H1 (cell line): ENCODE measurements around the gene NLRC5.

Experiments used
- SP4 ChIP-seq: IDR thresholded peaks from 2 replicates; pipeline ENCODE4 v1.6.1; 2012; ENCODE audit warnings: low read length, inconsistent platforms
- SUZ12 ChIP-seq: fragments of 200-600 bp; sonication (generic); IDR thresholded peaks from 2 replicates; pipeline ENCODE4 v1.6.1; 2012; ENCODE audit warnings: mild to moderate bottlenecking, inconsistent platforms, low read length, moderate library complexity, mixed read lengths
- TF ChIP-seq, protein P1 (sequence below), 3 experiments: IDR thresholded peaks; 1 replicate in 2 of 3; 2 replicates in 1 of 3; pipeline versions ENCODE4 v1.5.1 to v1.6.1; 2011; ENCODE audit warnings: low read length in 3 of 3, mild to moderate bottlenecking in 3 of 3, inconsistent platforms in 2 of 3, low read depth in 1 of 3, moderate library complexity in 1 of 3; ENCODE audit not compliant: insufficient read depth in 1 of 3; ENCODE audit errors: control extremely low read depth in 1 of 3

DNA sequence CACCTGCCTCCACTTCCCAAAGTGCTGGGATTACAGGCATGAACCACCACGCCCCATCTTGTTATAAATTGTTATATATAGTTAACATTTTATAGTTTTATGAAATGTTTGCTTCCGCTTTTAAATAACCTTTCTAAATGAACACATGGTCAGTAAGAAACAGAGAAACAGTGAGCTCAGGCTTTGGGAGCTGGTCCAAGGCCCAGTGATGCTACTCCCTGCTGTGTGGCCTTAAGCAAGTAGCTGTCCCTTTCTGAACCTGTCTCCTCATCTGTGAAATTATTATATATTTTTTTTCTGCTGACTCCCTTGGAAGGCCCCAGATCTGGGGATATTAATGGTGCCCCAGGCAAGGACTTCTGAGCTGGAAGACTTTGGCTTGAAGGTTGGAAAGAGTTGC, 122.1 kb downstream of the NLRC5 start:
- no peak for TF ChIP-seq SUZ12
- TF ChIP-seq SP4: no peak
- TF ChIP-seq, protein P1, sequence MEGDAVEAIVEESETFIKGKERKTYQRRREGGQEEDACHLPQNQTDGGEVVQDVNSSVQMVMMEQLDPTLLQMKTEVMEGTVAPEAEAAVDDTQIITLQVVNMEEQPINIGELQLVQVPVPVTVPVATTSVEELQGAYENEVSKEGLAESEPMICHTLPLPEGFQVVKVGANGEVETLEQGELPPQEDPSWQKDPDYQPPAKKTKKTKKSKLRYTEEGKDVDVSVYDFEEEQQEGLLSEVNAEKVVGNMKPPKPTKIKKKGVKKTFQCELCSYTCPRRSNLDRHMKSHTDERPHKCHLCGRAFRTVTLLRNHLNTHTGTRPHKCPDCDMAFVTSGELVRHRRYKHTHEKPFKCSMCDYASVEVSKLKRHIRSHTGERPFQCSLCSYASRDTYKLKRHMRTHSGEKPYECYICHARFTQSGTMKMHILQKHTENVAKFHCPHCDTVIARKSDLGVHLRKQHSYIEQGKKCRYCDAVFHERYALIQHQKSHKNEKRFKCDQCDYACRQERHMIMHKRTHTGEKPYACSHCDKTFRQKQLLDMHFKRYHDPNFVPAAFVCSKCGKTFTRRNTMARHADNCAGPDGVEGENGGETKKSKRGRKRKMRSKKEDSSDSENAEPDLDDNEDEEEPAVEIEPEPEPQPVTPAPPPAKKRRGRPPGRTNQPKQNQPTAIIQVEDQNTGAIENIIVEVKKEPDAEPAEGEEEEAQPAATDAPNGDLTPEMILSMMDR (IDR thresholded peaks at IDR 0.05; ENCODE audit: control extremely low read depth in 1 of 3, insufficient read depth in 1 of 3, low read depth in 1 of 3, low read length in 3 of 3): no peak
